Fibroblast of the aortic adventitia (primary cell): Measurements from ENCODE around the gene CLRN3. TPM values are rescaled to one million over a fixed set of nuclear protein-coding genes. Genes with fewer than 3 reads are reported as not detected.

Experiments
- DNase-seq: peaks from one replicate; pipeline ENCODE4 v3.0.0-alpha.2; 2010; ENCODE audit warnings: low read depth
- H3K4me3 ChIP-seq: 2 replicates; pipeline ENCODE4 v1.5.1; 2011; ENCODE audit warnings: low read depth, mild to moderate bottlenecking, control low read depth, low read length, moderate library complexity
- total RNA-seq: library from RNA; depleted of rRNA; stranded (reverse); fragments of >200 nt; gene quantifications from 2 replicates; pipeline ENCODE4 v1.2.3, GENCODE V29; 2012; ENCODE audit warnings: low replicate concordance
- TF ChIP-seq, protein P1 (sequence below): IDR thresholded peaks from 2 replicates; pipeline ENCODE4 v1.5.1; 2011; ENCODE audit warnings: mild to moderate bottlenecking, low read length, control low read depth, inconsistent platforms; ENCODE audit not compliant: insufficient read depth

The CLRN3 gene
- total RNA-seq, 1 donor, result not detected

DNA sequence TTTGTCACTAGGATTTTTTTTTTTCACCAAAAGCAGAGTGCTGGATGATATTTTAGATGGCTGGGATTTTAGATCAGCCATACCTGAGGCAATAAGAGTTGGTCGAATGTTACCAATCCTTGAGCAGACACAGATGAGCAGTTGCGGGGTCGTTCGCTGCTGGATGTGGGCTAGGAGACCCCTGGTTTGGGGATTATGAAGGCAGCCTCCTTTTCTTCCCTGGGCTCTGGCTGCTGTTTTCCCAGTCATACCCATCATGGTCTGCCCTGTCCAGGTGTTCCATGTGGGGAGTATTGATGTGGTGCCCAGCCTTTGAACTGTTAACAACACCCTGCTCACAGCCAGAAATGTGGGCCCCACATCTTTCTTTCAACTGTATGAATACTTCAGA is 19.1 kb upstream of the CLRN3 start:
- no peak for DNase-seq
- H3K4me3 ChIP-seq, result no peak overlapping the region
- TF ChIP-seq, protein P1, sequence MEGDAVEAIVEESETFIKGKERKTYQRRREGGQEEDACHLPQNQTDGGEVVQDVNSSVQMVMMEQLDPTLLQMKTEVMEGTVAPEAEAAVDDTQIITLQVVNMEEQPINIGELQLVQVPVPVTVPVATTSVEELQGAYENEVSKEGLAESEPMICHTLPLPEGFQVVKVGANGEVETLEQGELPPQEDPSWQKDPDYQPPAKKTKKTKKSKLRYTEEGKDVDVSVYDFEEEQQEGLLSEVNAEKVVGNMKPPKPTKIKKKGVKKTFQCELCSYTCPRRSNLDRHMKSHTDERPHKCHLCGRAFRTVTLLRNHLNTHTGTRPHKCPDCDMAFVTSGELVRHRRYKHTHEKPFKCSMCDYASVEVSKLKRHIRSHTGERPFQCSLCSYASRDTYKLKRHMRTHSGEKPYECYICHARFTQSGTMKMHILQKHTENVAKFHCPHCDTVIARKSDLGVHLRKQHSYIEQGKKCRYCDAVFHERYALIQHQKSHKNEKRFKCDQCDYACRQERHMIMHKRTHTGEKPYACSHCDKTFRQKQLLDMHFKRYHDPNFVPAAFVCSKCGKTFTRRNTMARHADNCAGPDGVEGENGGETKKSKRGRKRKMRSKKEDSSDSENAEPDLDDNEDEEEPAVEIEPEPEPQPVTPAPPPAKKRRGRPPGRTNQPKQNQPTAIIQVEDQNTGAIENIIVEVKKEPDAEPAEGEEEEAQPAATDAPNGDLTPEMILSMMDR, result no peak

DNA sequence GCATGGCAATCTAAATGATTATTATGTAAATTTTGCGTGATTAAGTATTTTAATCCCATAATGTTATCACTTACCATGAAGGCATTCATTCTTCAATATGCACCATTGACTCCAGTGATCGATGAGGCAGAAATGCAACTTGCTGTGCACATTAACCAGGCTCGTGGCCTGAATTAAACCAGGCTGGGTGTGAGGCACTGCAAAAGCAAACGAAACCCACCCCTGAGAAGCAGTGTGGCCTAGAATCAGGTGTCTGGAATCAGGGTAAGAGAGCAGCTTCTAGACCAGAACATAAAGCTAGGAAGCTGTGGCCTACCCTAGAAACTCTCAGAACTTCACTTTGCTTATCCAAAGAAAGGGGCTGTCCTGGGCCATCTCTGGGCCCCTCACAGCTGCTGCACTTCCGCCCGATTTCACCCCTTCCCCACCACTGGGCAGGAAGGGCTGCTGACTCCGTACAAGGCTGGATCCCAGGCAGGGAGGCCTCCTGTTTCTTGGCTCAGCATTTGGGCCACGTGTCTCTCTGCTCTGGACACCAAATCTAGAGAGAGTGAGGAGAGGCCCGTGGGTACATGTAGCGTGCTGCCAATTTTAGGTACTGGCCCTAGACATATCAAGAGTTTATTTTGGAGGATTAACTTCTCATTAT is 18.6 kb upstream of the CLRN3 start:
- TF ChIP-seq, protein P1, result no peak
- DNase-seq, result no peak
- H3K4me3 ChIP-seq, result no peak overlapping the region

DNA sequence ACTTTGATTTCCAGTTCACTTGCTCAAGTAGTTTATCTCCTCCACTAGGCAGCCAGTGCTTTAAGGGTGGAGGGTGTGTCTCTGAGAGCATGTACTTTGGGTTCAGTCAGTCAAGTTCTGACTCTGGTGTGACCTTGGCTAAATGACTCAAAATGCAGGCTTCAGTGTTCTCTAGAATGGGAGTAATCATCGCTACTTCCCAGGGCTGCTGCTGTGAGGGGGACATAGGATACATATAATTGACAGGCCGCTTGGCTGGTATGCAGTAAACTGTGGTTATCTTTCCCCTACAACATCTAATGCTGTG is 17.7 kb upstream of the CLRN3 start:
- DNase-seq, result no peak
- TF ChIP-seq, protein P1, result no peak

DNA sequence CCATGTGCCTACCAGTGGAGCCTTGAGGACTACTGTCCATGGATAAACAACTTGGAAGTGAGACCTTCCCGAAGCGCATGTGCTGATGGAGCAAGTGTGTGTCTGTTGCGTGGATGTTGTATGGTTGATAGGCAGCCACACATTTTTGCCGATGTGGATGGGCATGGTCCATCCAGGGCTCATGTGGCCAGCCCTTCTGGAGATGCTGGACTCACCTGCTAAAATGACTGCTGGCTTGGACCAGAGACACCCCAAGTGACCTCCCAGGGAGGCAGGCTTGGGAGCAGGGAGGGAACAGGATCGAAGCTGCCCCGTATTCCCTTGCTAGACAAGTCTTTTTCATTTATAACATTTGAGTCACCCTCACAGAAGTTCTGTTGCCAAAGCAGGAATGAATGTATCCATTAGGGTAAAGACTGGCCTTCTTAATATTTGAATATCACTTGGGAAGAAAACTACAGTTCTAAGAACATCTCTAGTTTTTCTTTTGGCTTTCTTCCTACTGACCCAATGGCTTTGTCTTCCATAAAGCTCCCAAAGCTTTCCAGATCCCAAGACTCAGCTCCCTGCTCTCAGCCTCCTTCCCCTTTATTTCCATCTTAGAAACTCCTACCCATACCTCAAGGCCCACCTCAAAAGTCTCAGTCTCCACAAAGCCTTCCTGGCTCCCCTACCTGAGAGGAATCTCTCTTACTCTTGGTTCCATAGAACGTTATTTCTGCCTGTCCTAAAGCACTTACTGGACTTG is 17.1 kb upstream of the CLRN3 start:
- DNase-seq, result no peak
- TF ChIP-seq, protein P1, result no peak
- no peak overlapping the region for H3K4me3 ChIP-seq

More for the DNA sequence above, 17.7 kb upstream of the CLRN3 start:
- H3K4me3 ChIP-seq, result no peak overlapping the region

DNA sequence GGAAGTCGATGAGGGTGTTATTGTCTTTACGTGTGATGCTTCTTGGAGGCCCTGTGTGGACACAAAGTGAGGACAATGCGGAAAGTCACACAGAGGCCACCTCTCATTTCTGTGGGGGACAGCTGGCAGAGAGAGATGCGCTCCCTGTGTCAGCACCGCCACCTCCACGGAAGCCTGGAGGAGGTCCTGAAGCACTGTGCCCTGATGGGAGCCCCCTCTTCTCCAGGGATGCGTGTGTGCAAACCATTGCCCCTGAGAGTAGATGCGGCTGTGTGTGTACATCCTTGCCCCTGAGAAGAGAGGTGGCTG is 16.2 kb upstream of the CLRN3 start:
- DNase-seq, result no peak
- TF ChIP-seq, protein P1, result no peak
- no peak overlapping the region for H3K4me3 ChIP-seq

DNA sequence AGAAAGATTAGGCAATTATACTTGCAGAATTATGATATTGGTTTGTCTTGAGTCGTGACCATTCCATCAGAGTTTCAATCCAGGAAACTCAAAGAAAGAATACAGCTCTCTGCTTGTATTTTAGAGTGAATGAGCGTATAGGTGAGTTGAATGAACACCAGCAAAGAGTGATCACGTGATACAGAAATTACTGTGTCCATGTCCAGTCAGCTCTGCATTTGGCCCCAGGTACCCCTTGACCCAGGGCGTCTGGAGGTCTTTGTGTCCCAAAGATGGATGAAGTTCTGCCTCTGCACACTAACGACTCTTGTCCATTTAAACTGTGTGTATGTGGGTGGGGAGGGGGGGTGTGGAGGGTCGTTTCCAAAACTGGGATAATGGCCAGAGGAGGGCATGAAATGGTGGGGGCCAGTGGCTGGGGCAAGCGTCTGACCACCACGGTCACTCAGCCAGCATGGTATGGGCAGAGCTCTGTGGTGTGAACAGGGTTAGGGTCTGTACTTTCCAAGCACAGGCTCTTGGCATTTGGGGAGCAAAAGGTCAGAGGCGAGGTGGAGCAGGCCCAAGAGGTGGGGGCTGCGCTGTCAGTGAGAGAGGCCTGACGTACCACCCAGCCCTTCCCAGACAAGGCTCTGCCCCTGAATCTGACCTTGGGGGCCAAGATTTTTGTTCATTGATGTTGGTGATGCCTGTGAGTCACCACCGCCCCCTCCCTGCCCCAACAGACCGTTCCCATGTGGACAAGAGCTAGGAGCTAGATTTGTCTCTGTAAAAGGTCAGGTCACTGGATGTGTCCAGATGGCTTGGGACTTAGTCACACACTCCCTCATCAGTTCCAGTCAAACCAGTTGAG is 15.6 kb upstream of the CLRN3 start:
- no peak for DNase-seq
- H3K4me3 ChIP-seq, result no peak overlapping the region
- TF ChIP-seq, protein P1, result no peak
